ENCODE data around the gene VSTM2B.

Gene VSTM2B

GRCh38 chr19:29515706-29516357 is 10.0 kb upstream of the VSTM2B start:
- DNase-seq (ENCODE audit: low spot score): no peak

- DNase-seq (ENCODE audit: low spot score): no peak
These were observed 9.5 kb upstream of the VSTM2B start for GRCh38 chr19:29516358-29516725.

GRCh38 chr19:29516821-29517395 is 8.9 kb upstream of the VSTM2B start:
- no peak for DNase-seq (ENCODE audit: low spot score)

GRCh38 chr19:29517412-29517811 is 8.4 kb upstream of the VSTM2B start:
- DNase-seq (ENCODE audit: low spot score): no peak

GRCh38 chr19:29517946-29518345 is 7.8 kb upstream of the VSTM2B start:
- DNase-seq (ENCODE audit: low spot score): no peak

GRCh38 chr19:29519146-29519545 is 6.6 kb upstream of the VSTM2B start:
- DNase-seq (ENCODE audit: low spot score): no peak

- no peak for DNase-seq (ENCODE audit: low spot score)
These were observed 5.9 kb upstream of the VSTM2B start for GRCh38 chr19:29519931-29520330.

GRCh38 chr19:29520390-29520789 is 5.4 kb upstream of the VSTM2B start:
- DNase-seq (ENCODE audit: low spot score): no peak

- DNase-seq (ENCODE audit: low spot score): no peak
These were observed 4.3 kb upstream of the VSTM2B start for GRCh38 chr19:29521291-29522075.

GRCh38 chr19:29523568-29523967 is 2.2 kb upstream of the VSTM2B start:
- no peak for DNase-seq (ENCODE audit: low spot score)

- no peak for DNase-seq (ENCODE audit: low spot score)
These were observed 1.4 kb upstream of the VSTM2B start for GRCh38 chr19:29524201-29524911.

- DNase-seq (ENCODE audit: low spot score): peak; percentile 62
These were observed 622 bp upstream of the VSTM2B start for GRCh38 chr19:29524912-29525831.

- peak; percentile 59 for DNase-seq (ENCODE audit: low spot score)
These were observed 1.1 kb downstream of the VSTM2B start for GRCh38 chr19:29526730-29527499.

- DNase-seq (ENCODE audit: low spot score): no peak
These were observed 1.9 kb downstream of the VSTM2B start for GRCh38 chr19:29527500-29528328.

- peak; percentile 91 for DNase-seq (ENCODE audit: low spot score)
These were observed 2.7 kb downstream of the VSTM2B start for GRCh38 chr19:29528350-29528945.

- peak; percentile 49 for DNase-seq (ENCODE audit: low spot score)
These were observed 3.3 kb downstream of the VSTM2B start for GRCh38 chr19:29528946-29529645.

GRCh38 chr19:29529646-29530539 is 4.1 kb downstream of the VSTM2B start:
- no peak for DNase-seq (ENCODE audit: low spot score)
